HG03064 (cell line): ENCODE data around the gene CYP46A1.

Source experiments
- ATAC-seq: cut with Tn5 transposase; IDR thresholded peaks from one replicate; pipeline ENCODE4 v1.9.1; 2021; ENCODE audit warnings: low read depth; ENCODE audit not compliant: unreplicated experiment

CYP46A1 gene

DNA sequence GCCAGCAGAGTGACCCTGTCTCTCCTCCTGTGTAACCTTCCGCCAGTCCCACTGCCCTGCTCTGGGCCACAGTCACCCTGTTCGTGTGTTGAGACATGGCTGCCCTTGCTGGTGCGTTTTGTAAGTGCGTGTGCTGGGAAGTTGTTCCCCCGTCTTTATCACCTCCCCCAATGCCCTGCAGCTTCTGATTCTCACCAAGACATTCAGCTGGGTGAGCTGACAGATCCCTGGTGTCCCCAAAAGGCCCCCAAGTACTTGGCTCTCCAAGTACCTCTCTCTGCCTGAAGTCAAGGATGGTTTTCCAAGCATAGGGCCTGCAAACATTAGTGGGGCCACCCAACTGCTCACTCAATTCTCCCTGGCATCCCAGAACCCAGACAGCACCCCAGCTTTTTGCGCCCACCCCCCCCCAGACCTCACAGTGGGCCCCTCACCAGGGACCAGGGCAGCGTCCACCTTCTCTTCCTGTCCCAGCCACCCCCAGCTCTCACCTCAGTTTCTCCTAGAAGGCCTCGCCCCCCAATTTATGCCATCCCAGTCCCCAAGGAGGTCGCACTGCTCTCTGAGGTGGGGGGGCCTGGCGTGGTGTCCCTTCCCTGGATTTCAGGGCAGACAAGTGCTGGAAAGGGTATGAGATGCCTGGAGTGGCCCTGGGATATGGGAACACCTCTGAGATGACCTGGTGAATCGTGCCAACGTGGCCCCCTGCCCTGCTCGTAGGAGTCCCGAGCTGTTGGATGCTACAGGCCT is 57.3 kb downstream of the CYP46A1 start:
- no peak for ATAC-seq

DNA sequence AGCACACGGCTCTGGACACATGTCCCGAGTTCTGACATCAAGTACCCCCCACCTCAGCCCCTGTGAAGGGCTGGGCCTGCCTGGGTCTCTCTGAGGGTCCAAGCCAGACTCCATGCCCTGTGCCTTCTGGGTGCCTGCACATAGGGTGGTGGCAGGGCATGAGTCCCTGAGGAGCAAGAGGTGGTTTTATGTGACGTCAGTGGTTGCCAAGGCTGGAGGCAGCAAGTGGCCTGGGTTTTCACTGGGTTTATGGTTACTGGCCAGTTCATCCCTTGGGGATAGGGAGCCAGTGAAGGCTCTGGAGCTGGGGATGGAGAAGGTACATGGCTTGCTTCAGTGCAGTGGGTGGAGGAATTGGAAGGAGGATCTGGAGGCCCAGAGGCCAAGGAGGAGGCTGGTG is 58.0 kb downstream of the CYP46A1 start:
- no peak for ATAC-seq

DNA sequence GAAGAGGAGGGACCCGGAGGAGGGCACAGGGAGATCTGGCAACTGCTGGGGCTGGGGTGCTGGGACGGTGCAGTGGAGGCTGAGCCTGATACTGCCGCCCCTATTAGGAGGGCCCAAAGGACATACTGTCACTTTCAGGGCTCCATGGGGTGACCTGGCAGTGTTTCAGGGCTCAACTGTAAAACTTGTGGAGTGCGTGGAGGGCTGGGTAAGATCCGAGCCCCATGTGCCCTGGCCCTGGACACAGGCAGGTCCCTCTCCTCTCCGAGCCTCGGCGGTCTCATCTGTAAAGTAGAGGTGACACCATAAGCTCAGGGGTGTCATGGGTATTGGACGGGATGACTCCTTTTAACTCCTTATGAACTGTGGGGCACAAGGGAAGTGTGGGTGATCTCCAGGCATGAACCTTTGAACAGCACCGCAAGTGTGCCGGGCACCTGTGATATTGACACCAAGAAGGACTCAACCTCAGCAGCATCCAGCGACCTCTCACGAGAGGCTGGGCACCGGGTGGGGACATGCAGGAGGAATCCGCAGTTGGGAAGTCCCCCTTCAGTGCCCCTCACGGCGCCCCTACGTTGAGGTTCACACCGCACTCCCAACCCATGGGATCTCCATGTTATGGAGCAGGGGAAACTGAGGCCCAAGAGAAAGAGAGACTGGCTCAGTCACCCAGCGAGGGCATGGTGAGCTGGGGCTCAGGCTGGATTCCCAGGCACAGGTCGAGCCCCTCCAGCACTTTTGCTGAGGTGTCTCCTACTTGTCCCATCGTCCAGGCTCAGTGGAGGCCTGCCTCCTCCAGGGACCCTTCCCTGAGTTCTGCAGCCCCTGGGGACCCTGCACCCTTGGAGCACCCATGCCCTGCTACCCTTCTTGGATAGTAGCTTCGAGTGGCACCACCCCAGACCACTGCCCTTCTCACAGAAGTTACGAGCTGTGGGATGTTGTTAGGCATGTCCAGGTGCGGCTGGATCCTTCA is 58.7 kb downstream of the CYP46A1 start:
- ATAC-seq = no peak

DNA sequence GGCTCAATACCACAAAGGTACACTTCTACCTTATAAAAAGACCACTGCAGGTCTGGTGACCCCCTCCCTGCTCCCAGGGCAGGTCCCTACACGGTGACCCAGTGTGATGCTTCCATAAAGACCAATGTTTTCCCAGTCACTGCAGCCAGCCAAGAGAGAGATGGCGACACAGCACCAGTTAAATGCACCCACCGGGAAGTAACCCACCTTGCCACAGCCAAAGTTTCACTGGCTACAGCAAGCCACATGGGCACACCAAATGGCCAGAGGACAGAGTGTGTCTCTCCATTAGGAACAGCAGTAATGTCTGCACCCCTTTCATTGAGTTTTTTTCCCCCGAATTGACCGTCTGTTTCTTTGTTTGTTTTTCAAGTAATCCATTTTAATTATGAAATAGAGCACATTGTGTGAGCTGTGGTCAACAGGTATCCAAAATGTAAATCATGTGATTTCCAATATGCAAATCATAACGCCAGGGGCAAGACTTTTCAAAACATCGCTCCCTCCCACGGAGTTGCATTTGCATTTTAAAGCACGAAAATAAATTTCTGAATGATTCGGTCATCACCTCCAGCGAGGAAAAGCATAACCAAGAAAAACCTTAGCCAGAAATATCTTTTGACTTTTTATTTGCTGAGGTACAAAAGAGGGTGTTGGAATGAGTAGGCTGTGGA is 60.2 kb downstream of the CYP46A1 start:
- ATAC-seq = no peak

DNA sequence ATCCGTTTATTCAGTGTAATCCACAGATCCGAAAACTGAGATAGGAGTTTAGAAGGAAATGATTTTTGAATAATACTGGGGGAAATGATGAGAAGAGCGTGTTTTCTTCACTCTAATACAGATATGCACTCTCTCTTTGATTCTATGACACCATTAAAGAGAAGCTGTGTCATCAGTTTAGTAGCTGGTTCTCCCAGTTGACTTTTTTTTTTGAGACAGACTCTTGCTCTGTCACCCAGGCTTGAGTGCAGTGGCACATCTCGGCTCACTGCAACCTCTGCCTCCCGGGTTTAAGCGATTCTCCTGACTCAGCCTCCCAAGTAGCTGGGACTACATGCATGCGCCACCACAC is 60.8 kb downstream of the CYP46A1 start:
- no peak for ATAC-seq

DNA sequence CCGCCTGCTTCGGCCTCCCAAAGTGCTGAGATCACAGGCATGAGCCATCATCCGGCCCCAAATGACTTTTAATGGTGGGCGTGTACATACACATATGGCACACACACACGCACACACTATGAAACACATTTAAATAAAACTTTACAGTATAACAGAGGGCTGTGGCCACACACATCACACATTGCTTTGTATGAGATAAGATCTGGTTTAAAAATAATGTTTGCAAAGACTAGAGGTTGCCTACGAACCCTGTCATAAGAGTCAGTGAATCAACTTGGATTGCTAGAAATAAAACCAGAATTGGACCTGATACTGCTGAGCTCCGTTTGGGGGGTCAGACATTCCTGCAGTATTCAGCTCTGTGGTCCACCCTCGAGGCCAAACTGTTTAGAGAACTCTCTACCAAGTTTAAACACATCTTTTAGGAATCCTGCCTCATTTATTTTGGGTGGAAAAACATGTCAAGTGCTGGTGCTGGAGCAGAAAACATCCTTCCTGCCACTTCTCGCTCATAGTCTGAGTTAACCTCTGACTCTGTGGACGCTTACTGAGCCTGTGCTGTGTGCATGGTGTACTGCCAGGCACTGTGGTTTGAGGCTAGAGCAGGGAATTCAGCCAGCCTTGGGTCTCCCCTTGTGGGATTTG is 61.3 kb downstream of the CYP46A1 start:
- ATAC-seq = no peak

GRCh38 chr14:99747167-99747566 is 63.1 kb downstream of the CYP46A1 start:
- ATAC-seq = no peak

DNA sequence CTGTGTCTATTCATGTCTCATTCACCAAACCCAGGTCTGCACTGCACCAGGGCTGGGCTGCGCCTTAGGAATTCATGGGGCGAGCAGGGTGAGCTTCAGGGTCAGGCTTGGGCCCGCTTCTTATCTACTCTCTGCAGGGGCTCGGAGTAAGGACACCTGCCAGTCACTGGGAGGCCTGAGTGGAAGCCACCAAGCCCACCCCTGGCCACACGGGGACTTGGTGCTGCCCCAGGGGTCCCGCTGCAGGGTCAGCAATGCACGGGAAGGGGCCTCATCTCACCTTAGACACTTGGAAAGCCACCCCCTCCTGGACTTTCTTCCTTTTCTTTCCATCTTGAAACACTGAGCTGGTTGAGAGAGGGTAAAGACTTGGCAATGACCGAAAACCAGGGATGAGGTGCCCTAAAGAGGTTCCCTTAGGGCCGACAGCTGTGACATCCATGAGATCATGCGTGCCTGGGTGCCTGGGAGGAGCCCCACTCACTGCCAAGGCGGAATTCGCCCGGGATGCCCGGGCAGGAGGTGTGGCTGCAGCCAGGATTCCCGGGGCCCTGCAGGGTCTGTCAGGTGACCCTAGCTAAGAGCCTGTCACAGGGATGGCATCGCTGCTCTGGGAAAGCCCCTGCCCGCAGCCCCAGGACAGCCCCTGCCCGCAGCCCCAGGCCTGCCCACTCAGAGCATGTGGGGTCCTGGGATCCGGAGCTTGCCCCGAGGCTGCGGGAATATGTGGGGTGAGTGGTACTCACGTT is 63.7 kb downstream of the CYP46A1 start:
- ATAC-seq = no peak

GRCh38 chr14:99748529-99748928 is 64.4 kb downstream of the CYP46A1 start:
- ATAC-seq = no peak

DNA sequence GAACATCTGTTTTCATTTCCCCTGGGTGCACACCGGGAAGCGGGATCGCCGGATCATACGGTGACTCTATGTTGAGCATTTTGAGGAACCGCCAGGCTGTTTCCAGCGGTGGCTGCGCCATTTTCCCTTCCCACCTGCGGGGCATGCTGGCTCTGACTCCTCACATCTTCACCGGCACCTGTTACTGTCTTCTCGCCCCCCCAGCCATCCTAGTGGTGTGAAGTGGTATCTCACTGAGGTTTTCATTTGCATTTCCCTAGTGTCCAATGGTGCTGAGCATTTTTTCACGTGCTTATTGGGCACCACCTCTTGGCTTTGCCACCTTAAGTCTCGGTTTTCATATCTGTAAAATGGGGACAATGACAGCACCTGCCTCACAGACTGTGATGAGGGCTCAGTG is 65.0 kb downstream of the CYP46A1 start:
- no peak for ATAC-seq

DNA sequence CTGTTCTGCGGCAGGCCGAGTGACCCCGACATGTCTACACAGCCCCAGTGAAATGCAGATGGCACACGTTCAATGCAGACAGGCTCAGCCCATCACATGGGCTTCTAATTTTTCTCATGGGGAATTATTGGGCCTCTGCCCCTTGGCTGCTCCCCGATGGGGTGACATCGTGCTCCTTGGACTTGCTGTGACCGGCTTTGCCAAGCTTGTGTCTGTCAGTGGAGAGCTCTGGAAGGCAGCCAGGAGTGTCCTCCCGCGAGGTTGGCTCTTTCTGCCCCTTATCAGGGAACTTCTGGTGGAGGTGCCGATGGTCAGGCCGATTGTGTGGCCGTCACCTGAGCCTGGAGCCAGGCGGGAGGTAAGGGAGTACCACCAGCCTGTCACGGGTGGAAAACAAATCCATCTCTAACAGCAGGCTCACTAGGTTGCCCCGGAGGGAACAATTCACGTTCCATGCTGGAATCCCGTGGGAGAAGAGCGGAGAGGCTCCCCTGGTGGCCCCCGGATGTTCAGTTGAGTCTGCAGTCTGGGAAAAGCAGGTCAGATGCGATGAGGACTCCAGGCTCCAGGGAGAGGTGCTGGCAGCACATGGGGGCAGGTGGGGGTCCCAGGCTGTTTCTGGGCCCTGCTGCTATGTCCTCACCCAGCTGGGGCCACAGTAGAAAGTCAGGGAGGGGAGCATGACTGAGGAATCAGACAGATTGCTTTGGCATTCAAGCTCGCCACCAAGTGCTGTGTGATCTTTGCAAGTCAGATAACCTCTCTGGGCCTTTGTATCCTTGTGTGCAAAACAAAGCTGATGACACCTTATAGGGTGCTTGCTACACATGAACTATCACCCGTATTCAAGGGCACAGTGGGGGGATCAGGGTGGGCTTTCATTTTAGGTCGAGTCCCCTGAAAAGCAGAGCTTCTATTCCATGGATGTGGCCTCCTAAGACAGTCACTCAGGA is 65.9 kb downstream of the CYP46A1 start:
- ATAC-seq = no peak

- no peak for ATAC-seq
Observed at GRCh38 chr14:99750746-99751450, 66.8 kb downstream of the CYP46A1 start.

GRCh38 chr14:99751539-99752485 is 67.7 kb downstream of the CYP46A1 start:
- no peak for ATAC-seq

DNA sequence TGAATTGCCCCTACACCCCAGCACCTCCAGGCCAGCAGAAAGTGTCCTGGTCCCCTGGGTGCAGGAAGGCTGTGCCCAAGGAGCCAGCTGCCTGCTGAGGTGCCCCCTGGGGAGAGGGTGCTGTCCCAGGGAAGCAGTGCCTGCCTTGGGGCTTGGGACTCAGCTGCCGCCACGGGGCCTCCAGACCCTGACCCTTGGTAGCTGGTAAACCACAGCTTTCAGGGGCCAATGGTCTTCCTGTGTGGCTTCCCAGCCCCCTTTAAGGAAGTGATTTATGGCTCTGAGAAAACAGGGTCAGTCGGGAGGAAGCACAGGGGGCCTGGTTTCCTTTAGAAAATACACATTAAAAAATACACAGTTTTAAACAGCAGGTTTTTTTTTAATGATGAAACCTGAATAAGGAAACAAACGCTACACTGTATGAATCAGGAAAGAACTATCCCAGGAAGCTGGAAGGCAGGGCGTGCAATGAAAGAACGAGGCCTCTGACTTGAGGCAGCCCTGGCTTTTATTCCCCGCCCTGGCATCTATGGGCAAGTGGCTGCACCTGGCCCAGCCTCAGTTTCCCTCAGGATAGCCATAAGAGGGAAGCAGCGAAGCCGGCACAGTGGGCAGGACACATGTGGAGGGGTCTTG is 68.5 kb downstream of the CYP46A1 start:
- no peak for ATAC-seq

- ATAC-seq = no peak
Observed at GRCh38 chr14:99753225-99754140, 69.4 kb downstream of the CYP46A1 start.
